NCI-H748 treated with DMSO at 0.1 percent for 48 hours (cell line): Measurements from ENCODE around the gene CHST13.

Experiments used
- DNase-seq: peaks from one replicate; lab custom pipeline; 2025; lab: John Stamatoyannopoulos, UW

CHST13 gene

GRCh38 chr3:126554560-126555525 is 30.9 kb downstream of the CHST13 start:
- no peak for DNase-seq

DNA sequence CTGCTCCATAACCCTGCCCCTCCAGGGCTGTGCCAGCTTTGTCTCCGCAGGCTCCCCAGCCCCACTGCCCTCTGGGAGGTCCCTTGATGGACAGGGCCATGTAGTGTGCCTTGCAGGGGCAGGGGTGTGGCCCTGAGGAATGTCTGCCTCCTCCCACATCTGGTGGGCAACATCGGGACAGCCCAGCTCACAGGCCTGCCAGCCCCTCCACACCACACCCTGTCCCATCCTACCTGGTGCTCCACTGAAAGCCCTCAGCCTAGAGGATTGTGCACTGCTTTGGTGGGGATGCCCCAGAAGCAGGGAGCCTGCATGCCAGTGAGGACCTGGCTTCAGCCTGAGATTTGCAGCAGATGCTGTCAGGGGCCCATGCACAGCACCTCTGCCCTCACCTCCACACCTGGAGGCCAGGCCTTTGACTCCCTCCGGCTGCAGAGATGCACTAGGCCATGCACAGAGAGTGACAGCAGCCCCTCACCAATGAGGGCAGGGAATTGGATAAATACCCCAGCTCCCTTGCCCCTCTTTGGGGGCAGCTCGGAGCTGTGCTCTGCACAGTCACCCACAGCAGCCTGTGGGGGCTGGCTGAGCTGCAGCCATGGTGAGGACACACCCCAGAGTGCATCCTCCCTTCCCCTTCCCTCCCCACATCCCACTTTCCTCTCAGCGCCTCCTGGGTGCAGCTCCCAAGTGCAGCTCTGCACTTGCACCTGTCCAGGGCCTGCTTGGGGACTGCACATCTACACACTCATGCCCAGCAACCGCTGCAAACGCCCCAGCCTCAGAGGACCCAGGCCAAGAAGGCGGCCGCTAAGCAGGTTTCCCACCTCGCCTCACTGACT is 32.1 kb downstream of the CHST13 start:
- DNase-seq, result no peak

DNA sequence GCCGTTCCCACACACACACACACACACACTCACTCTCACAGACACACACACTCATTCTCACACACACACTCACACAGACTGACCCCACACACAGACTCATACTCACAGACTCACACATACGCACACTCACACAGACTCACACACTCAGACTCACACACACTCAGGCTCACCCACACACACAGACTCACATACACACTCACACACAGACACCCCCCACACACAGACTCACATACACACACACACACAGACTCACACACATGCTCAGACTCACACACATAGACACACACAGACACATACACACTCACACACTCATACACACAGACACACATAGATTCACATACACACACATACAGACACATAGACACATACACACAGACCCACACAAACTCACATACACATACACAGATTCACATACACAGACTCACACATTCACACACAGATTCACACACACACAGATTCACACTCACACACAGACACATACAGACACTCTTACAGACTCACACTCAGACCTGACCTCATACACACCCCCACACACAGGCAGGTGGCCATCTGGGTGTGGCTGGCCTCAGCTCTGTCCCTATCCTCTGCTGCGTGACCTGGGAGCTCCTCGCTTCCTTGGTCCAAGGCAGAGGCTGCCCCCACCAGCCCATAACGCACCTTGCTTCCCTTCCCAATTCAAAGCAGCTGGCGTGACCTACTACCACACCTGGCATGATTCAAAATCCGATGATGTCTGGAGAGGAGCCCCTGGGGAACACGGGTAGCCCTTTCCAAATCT is 32.9 kb downstream of the CHST13 start:
- DNase-seq, result no peak

DNA sequence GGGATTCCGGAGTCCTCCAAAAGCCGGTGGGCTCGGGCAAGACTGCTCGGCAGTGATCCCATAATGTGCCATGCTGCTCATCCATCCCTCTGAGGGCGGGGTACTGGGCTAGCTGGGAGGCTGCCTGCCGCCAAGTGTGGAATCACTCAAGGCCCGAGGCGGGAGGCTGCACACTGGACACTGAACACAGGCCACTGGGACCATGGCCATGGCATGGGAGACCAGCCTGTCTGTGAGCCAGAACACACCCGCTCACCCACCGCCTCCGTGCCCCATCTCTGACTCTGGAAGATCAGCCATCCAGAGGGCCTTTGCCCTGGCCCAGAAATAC is 33.4 kb downstream of the CHST13 start:
- no peak for DNase-seq

DNA sequence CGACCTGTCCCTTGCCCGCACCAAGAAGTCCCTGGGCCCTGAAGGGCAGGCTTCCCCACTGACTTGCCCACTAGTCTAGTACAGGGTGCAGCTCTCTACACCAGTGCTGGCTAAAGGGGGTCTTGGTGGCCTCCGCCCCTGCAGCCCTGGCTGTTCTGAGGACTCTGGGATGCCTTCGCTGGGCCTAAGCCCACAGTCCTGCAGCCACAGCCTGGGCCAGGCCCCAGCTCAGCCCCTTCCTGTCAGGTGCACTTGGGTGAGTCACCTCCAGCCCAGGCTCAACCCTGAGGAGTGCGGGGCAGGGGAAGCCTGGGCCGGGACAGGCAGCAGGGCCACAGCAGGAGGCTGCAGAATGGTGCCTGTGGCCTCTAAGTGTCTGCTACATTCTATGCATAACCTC is 33.8 kb downstream of the CHST13 start:
- no peak for DNase-seq

GRCh38 chr3:126558336-126559071 is 34.5 kb downstream of the CHST13 start, which contains the start of gene C3orf22:
Gene C3orf22, minus strand, starts transcription at chr3:126558932. Its CDS starts 5,542 bp downstream, at chr3:126553390.
- no peak for DNase-seq

GRCh38 chr3:126562737-126563276 is 38.9 kb downstream of the CHST13 start:
- no peak for DNase-seq

GRCh38 chr3:126567696-126568438 is 43.9 kb downstream of the CHST13 start:
- DNase-seq, result no peak

DNA sequence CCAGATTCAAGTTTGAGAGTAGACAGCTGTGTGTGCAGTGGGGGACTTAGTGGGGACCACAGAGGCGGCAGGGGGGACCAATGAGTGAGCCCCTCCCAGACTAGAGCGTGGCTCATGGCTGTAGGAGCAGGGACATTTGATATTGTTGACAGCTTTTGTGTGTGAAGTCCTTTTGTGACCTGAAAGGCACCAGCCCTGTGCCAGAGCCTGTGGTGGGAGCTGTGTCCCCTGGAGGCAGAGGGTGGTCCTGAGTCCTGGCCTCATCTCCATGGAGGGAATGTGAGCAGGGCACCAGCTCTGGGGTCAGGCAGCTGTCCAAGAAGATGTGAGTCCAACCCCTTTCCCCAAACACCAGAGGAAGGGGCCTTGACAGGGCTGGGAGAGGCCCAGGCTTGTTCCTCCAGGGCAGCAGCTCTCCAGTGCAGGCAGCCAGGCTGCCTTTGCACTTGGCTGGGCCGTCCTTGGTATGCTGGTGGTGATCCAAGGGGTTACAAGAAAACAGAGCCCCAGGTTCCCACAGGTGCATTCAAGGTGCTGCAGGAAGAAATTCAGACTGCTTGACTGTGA is 44.9 kb downstream of the CHST13 start:
- no peak for DNase-seq

- DNase-seq, result no peak
Observed at GRCh38 chr3:126569390-126569975, 45.5 kb downstream of the CHST13 start.

- DNase-seq, result no peak
Observed at GRCh38 chr3:126570103-126570541, 46.2 kb downstream of the CHST13 start.

DNA sequence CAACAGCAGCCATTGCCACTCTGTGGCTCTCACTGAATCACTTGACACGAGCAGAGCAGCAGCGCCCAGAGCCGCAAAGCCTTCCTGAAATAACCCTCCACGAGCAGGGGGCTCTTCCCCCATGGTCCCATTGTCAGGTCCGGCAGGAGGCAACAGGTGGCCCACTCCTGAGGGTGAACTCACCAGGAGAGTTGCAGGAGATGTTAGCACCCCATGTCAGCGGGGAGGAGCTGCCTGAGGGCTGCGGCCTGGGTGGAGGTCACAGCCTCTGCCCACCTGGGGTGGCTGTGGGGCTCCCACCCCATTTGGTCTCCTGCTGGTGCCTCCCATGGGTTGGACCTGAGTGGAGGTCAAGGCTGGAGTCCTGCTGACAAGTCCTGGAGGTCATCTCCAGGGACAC is 47.1 kb downstream of the CHST13 start:
- no peak for DNase-seq

GRCh38 chr3:126573492-126574117 is 49.6 kb downstream of the CHST13 start:
- no peak for DNase-seq

GRCh38 chr3:126577261-126577660 is 53.3 kb downstream of the CHST13 start:
- DNase-seq, result no peak

DNA sequence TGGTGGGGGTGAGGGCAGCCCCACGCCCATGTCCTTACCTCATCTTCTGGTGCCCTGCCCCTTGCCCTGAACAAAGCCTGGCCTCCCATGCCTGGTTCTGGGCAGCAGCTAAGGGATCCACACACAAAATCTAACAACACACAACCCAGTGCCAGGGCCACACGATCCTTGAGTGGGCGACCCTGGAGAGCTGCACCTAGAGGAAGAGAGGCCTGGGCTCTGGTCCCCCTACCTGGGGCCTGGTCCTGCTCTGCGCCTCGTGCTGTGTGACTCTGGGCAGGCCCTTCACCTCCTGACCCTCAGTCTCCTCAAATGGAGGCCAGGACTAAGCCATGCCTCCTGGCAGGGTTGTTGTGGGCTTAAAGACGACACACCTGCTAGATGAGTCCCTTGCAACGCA is 54.7 kb downstream of the CHST13 start:
- DNase-seq, result no peak

- no peak for DNase-seq
Observed at GRCh38 chr3:126580746-126581145, 56.8 kb downstream of the CHST13 start.

DNA sequence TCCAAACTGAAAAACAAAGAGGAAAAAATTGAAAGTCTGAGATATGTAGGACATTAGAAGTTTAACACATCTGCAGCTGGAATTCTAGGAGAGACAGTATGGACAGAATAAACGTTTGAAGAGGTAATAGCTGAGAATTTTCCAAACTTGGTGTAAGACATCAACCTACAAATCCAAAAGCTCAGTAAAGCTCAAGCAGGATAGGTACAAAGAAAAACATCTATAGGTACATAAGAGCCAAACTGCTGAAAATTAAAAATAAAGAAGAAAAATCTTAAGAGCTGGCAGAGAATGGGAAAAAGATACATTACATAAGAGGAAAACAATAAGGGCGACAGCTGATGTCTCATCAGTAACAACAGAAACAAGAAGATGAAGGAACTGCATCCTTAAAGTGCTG is 57.6 kb downstream of the CHST13 start:
- DNase-seq, result no peak

GRCh38 chr3:126582311-126582710 is 58.4 kb downstream of the CHST13 start:
- DNase-seq, result no peak

DNA sequence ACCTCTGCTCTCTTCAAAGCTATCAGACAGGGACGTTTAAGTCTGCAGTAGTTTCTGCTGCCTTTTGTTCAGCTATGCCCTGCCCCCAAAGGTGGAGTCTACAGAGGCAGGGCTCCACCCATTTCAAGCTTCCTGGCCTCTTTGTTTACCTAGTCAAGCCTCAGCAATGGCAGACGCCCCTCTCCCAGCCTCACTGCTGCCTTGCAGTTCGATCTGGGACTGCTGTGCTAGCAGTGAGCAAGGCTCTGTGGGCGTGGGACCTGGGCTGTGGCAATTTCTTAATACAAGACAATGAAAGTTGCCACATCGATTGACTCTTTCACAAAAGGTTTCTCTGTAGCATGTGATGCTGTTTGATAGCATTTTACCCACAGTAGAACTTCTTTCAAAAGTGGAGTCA is 67.6 kb downstream of the CHST13 start:
- DNase-seq, result peak; percentile 0
